ENCODE results near the gene TWIST2. TPM values are rescaled to one million over a fixed set of nuclear protein-coding genes. Genes with fewer than 3 reads are reported as not detected.

Gene TWIST2
- total RNA-seq, 1 donor from 2014 or later: 8.4 TPM

DNA sequence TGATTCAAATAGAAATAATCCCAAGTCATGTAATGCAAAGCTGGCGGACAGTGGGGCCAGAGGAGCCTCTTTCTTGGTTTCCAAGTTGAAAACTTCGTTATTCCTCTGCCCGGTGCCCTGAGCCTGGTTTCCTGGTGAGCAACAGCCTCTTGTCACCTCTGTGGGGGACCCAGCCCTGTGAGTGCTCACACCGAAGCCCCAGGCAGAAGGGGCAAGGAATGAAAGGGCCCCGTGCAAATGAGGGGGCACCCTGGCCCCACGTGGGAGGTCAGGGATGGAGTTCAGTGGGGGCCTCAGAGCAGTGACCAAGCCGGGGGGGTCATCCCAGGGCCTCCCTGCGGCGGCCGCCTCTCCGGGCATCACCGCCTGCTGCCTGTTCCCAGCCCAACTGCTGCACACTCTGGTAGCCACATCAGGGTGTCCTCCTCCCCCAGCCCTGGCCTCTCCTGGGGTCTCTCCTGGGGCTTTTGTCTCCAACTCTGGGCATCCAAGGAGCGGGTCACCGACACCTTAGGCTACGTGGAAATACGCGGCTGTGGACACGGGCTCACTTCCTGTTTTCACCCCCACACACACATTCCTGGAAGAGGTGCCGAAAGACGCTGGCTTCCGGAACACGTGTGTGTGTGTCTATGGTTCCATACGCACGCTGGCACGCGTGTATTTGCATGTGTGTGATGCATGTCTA, 64.5 kb downstream of the TWIST2 start:
- no peak overlapping the region for H3K27ac ChIP-seq
- ATAC-seq: no peak
- no peaks in the 10 kb centered on the region for H3K36me3 ChIP-seq
- peaks cover 3% of the 10 kb centered on the region for H3K27me3 ChIP-seq (ENCODE audit: low read depth)
- TF ChIP-seq, protein P1, sequence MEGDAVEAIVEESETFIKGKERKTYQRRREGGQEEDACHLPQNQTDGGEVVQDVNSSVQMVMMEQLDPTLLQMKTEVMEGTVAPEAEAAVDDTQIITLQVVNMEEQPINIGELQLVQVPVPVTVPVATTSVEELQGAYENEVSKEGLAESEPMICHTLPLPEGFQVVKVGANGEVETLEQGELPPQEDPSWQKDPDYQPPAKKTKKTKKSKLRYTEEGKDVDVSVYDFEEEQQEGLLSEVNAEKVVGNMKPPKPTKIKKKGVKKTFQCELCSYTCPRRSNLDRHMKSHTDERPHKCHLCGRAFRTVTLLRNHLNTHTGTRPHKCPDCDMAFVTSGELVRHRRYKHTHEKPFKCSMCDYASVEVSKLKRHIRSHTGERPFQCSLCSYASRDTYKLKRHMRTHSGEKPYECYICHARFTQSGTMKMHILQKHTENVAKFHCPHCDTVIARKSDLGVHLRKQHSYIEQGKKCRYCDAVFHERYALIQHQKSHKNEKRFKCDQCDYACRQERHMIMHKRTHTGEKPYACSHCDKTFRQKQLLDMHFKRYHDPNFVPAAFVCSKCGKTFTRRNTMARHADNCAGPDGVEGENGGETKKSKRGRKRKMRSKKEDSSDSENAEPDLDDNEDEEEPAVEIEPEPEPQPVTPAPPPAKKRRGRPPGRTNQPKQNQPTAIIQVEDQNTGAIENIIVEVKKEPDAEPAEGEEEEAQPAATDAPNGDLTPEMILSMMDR (IDR thresholded peaks at IDR 0.05): no peak
- DNase-seq: no peak
- intact Hi-C loops (cut with DNase I): no loop called here
- no peak overlapping the region for H3K4me3 ChIP-seq
- H3K9me3 ChIP-seq: no peaks in the 10 kb centered on the region
- no peaks in the 10 kb centered on the region for H3K4me1 ChIP-seq

DNA sequence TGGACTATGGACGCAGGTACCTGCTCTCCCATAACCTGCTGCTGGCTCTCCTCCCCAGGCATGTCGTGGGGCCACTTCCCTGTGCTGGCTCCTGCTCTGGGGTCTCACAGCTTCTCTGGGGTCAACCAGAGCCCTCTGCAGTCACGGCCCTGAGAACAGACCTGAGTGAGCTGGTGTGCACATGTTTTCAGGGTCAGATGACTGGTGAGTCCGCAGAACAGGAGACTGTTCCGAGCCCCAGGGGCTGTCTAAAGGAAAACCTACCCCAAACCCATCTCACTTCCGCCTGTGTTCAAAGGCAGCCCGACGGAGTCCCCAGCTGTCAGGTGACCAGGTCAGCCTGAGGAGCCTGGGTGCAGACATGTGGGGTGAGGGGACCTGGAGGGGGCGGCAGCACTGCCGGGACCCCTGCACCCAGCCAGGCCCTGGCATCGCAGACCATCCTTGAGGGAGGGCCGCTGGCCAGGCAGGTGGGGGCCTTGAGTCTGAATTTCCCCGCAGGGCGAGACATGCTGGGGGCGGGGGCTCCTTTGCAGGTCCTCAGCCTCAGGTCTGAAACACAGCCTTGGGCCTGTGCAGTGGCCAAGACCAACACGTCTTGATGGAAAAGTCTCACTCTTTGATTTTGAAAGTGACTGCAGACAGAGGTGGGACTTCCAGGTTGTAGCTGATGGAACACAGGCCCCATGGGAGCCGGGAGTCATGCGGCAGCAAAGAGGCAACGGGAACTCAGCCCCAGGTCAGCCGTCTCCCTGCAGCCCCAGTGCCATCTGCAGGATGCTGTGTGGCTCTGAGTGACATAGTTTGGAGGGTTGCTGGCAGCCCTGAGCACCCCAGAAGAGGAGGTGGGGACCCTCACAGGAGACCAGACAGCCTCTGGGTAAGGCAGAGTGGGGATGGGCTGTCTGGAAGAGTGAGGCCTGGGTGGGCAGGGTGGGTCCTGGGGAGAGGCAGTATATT, 65.3 kb downstream of the TWIST2 start:
- peaks cover 3% of the 10 kb centered on the region for H3K27me3 ChIP-seq (ENCODE audit: low read depth)
- H3K36me3 ChIP-seq: no peaks in the 10 kb centered on the region
- TF ChIP-seq, protein P1 (IDR thresholded peaks at IDR 0.05): no peak
- no peaks in the 10 kb centered on the region for H3K9me3 ChIP-seq
- intact Hi-C loops (cut with DNase I): no loop called here
- ATAC-seq (no peak), DNase-seq (no peak)
- H3K27ac ChIP-seq: no peak overlapping the region
- H3K4me1 ChIP-seq: no peaks in the 10 kb centered on the region
- H3K4me3 ChIP-seq: no peak overlapping the region

DNA sequence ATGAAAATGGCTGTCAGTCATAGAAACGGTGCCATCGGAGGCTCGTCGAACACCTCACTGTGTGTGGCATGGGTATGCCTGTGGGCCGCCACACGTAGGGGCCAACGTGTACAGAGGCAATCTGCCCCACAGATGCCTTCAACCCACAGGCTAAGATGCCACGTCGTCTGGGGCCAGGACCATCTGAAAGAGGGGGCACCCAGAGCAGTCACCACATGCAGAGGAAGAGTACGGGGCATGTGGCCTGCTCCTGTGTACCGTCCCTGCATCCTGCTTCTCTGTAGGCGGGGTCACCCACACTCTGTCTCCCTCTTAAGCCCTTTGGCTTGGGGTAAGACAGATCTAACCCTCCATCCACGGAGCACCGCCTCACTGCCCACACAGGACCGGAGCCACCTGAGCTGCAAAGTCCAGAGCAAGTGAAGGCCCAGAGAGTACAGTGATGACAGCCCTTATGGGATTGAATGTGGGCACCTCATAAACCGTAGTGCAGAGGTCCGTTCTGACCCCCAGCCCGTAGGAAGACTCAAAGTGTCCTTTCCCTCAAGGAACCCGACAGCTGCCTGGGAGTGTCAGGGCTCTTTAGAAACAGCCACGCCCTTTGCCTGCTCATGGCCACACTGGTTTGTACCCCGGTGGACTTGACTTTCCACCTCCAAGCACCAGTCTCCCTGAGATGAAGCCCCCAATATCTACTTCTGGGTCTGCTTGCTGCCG, 66.2 kb downstream of the TWIST2 start:
- DNase-seq (no peak), ATAC-seq (no peak)
- intact Hi-C loops (cut with DNase I): no loop called here

DNA sequence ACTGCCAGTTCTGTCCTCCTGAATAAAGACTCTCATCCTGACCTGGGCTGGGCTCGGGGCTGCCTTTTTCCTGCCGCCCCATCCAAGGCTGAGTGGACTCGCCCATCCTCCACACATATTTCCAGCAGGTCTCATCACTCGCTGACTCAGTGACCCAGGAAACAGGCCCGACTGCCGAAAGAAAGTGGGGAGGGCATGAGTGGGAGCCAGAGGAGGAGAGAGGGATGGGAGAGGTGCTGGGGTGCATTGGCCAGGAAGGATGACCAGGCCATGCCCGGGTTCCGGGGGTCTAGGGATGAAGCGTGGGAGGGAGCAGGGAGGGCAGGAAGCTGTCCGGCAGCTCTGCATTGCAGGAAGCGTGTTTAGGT, 66.7 kb downstream of the TWIST2 start:
- intact Hi-C loops (cut with DNase I): no loop called here
- TF ChIP-seq, protein P1 (IDR thresholded peaks at IDR 0.05): no peak
- ATAC-seq (no peak), DNase-seq (no peak)
- Histone ChIP-seq H3K4me1 (no peaks in the 10 kb centered on the region), H3K36me3 (no peaks in the 10 kb centered on the region), H3K9me3 (no peaks in the 10 kb centered on the region), H3K27me3 (ENCODE audit: low read depth) (peaks cover 3% of the 10 kb centered on the region), H3K27ac (no peak overlapping the region), H3K4me3 (no peak overlapping the region)

More for the DNA sequence above, 66.2 kb downstream of the TWIST2 start:
- H3K9me3 ChIP-seq: no peaks in the 10 kb centered on the region
- H3K4me1 ChIP-seq: no peaks in the 10 kb centered on the region
- no peak overlapping the region for H3K27ac ChIP-seq
- TF ChIP-seq, protein P1 (IDR thresholded peaks at IDR 0.05): no peak
- peaks cover 3% of the 10 kb centered on the region for H3K27me3 ChIP-seq (ENCODE audit: low read depth)
- H3K4me3 ChIP-seq: no peak overlapping the region
- no peaks in the 10 kb centered on the region for H3K36me3 ChIP-seq

DNA sequence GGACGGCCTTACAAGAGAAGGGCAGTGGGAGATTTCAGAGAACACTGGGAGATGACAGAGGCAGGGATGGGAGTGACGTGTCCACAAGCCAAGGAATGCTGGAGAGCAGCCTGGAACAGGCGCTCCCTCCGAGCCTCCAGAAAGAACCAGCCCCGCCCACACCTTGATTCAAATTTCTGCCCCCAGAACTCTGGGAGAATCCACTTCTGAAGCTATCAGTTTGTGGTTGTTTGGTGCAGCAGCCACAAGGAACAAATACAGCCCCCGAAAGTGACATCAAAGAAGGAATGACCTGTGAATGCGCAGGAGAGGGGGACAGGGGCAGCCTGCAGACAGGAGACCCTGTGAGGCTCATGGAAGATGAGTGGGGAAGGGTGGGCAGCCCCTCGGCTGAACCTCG, 67.3 kb downstream of the TWIST2 start:
- Histone ChIP-seq H3K36me3 (no peaks in the 10 kb centered on the region), H3K4me1 (no peaks in the 10 kb centered on the region), H3K4me3 (no peak overlapping the region), H3K27ac (no peak overlapping the region), H3K27me3 (ENCODE audit: low read depth) (peaks cover 3% of the 10 kb centered on the region), H3K9me3 (no peaks in the 10 kb centered on the region)
- intact Hi-C loops (cut with DNase I): no loop called here
- no peak for DNase-seq
- ATAC-seq: no peak
- TF ChIP-seq, protein P1 (IDR thresholded peaks at IDR 0.05): no peak
